HS-5 (cell line): Measurements from ENCODE around the gene KRTAP5-2.

ENCODE experiments used
- DNase-seq: peaks from one replicate; pipeline ENCODE4 v3.0.0-alpha.2; 2012; ENCODE audit warnings: low read depth

The KRTAP5-2 gene

DNA sequence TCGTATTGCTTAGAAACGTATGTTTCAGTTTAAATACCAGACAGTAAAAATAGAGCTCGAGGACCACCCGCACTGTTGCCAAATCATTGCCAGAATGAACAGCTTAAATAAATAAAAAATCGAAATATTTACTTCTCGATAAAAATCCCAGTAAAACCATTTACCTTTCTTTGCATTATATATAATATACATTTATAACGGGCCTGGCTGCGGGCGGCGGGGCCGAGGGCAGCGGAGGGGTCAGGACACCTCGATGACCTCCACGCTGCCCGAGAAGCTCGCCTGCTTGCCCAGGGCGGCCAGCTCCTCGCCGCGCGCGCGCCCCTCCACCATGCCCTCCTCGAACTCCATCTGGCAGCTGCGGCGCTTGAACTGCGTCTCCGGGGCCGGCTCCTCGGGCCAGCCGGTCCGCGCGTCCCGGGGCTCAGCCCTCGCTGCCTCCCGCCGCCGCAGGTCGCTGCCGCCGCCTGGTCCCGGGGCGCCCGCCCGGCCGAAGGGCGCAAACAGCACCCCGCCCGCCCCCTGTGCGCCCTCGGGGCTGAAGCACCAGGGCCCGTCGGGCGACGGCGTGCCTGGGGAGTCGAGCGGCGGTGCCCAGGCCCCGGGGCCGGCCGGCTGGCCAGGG lies 41.7 kb downstream of the KRTAP5-2 start:
- no peak for DNase-seq

GRCh38 chr11:1555713-1556153 lies 42.4 kb downstream of the KRTAP5-2 start:
- DNase-seq: no peak

DNA sequence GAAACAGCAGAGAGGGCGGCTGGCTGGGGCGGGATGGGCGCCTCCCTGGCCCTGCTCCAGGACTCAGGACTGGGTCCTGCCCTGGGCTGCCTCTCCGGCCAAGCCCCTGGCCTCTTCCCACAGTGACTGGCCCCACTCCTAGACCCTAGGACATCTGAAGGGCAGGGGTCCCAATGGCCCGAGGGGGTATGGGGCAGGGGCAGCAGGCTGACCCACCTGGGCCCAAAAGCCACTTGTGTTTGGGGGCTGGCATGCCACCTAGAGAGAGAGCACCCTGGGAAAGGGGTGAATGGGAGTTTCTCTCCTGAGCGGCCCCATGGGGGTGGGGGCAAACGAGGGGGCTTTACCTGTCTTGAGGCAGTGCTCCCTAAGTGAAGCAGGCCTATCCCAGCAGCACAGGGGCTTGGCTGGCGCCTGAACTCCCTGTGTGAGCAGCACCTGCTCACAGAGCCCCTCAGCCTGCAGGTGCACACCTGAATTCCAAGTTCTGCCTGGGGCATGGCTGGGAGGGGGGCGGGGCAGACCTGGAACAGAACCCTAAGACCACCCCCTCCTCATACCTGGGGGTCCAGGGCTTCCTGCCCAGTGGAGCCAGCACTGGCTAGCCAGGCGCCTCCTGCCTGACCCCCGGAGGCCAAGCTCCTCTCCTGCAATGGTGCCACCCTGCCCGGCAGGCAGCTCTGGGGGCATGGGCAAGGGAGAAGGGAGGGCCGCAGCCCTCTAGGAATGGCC lies 42.9 kb downstream of the KRTAP5-2 start:
- no peak for DNase-seq

GRCh38 chr11:1553808-1554594 lies 44.1 kb downstream of the KRTAP5-2 start:
- DNase-seq: no peak

- no peak for DNase-seq
These were observed 48.5 kb downstream of the KRTAP5-2 start for GRCh38 chr11:1549338-1550330.

GRCh38 chr11:1548221-1549070 lies 49.6 kb downstream of the KRTAP5-2 start:
- DNase-seq: no peak

- no peak for DNase-seq
These were observed 50.5 kb downstream of the KRTAP5-2 start for GRCh38 chr11:1547467-1548098.
